ENCODE results near the gene LRRC10B. TPM values are rescaled to one million over a fixed set of nuclear protein-coding genes. Genes with fewer than 3 reads are reported as not detected.

LRRC10B gene
- total RNA-seq, 1 experiment from 2014 or later, result 0.39 TPM

- Mint-ChIP-seq H3K36me3 (ENCODE audit: insufficient read depth in 1 of 3, low read depth in 3 of 3) (no peaks in the 10 kb centered on the region; a peak in 1 of 7 replicates), H3K27me3 (ENCODE audit: low read depth) (peaks cover 32% of the 10 kb centered on the region), H3K4me1 (peaks cover 21 to 66% of the 10 kb centered on the region in 2 experiments), H3K27ac (no peak overlapping the region), H3K9me3 (no peaks in the 10 kb centered on the region), H3K4me3 (no peak overlapping the region)
- Histone ChIP-seq H3T11ph (ENCODE audit: low read length) (no peak overlapping the region), H3K56ac (ENCODE audit: insufficient read length, low read depth, low read length) (no peak overlapping the region), H2BK5ac (ENCODE audit: insufficient read length, low read length) (no peak overlapping the region), H4K91ac (ENCODE audit: insufficient read length, low read depth, low read length) (no peak overlapping the region), H4K8ac (replicated peaks; ENCODE audit: insufficient read length, low read depth, low read length) (no peak overlapping the region), H3K4me1 (ENCODE audit: insufficient read depth, low read length) (no peaks in the 10 kb centered on the region; the same call in 1 of the 2 replicates), H3K23ac (ENCODE audit: insufficient read length, low read depth, low read length) (no peak overlapping the region), H2AFZ (ENCODE audit: low read length) (no peak overlapping the region), H2BK120ac (ENCODE audit: low read depth, low read length, poor library complexity, severe bottlenecking) (no peak overlapping the region), H3K79me2 (ENCODE audit: insufficient read depth, low read length) (no peaks in the 10 kb centered on the region), H3K18ac (ENCODE audit: insufficient read length, low read depth, low read length) (no peak overlapping the region), H3K9me3 (ENCODE audit: control insufficient read depth, low read depth, low read length) (no peaks in the 10 kb centered on the region), H2BK15ac (ENCODE audit: low read depth, low read length) (no peak overlapping the region), H4K20me1 (ENCODE audit: control insufficient read depth, insufficient read depth, insufficient read length) (no peaks in the 10 kb centered on the region), H2BK20ac (ENCODE audit: low read depth, low read length, poor library complexity, severe bottlenecking) (no peak overlapping the region), H2BK12ac (ENCODE audit: insufficient read length, low read depth, low read length) (no peak overlapping the region), H4K5ac (ENCODE audit: insufficient read length, low read depth, low read length) (no peak overlapping the region), H2AK5ac (ENCODE audit: insufficient read length, low read length) (no peak overlapping the region), H3K27me3 (ENCODE audit: insufficient read depth, low read length) (peaks cover 5% of the 10 kb centered on the region; the same call in 1 of the 2 replicates), H3K27ac (ENCODE audit: insufficient read length, low read depth, low read length) (no peak overlapping the region), H3K4ac (ENCODE audit: low read depth, low read length) (no peak overlapping the region), H3K79me1 (ENCODE audit: insufficient read depth, low read depth, low read length, poor library complexity, severe bottlenecking) (no peaks in the 10 kb centered on the region), H3K4me2 (ENCODE audit: insufficient read depth, insufficient read length, low read length) (no peak overlapping the region), H3K23me2 (ENCODE audit: insufficient read length, low read depth, low read length, poor library complexity, severe bottlenecking) (peaks cover 5% of the 10 kb centered on the region), H3K9ac (ENCODE audit: extremely low read depth, insufficient read length, low read length) (no peak overlapping the region), H3K14ac (ENCODE audit: insufficient read depth, low read length) (no peak overlapping the region)
- TF ChIP-seq, protein P1, sequence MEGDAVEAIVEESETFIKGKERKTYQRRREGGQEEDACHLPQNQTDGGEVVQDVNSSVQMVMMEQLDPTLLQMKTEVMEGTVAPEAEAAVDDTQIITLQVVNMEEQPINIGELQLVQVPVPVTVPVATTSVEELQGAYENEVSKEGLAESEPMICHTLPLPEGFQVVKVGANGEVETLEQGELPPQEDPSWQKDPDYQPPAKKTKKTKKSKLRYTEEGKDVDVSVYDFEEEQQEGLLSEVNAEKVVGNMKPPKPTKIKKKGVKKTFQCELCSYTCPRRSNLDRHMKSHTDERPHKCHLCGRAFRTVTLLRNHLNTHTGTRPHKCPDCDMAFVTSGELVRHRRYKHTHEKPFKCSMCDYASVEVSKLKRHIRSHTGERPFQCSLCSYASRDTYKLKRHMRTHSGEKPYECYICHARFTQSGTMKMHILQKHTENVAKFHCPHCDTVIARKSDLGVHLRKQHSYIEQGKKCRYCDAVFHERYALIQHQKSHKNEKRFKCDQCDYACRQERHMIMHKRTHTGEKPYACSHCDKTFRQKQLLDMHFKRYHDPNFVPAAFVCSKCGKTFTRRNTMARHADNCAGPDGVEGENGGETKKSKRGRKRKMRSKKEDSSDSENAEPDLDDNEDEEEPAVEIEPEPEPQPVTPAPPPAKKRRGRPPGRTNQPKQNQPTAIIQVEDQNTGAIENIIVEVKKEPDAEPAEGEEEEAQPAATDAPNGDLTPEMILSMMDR (conservative IDR thresholded peaks at IDR 0.05), result no peak
- WGBS (ENCODE audit: extremely low coverage, insufficient read length, low lambda C conversion rate), result no CpG with 5 or more reads among the region's 18 CpGs
- no peak for DNase-seq
These were observed 42.2 kb downstream of the LRRC10B start for GRCh38 chr11:61550665-61551227.
